Measurements from ENCODE around the gene IRX2. TPM values are rescaled to one million over a fixed set of nuclear protein-coding genes. Genes with fewer than 3 reads are reported as not detected.

Gene IRX2
- total and polyA plus RNA-seq, 2 of the 8 experiments (the other 6 are each of a cell fraction or from before 2014, with no cell fraction given) = 23.4 to 40.4 TPM

GRCh38 chr5:2744485-2744884 is 7.0 kb downstream of the IRX2 start:
- Histone ChIP-seq H2BK12ac (ENCODE audit: low read depth, low read length) (no peak overlapping the region), H3K23me2 (ENCODE audit: low read depth, low read length) (peaks cover 9% of the 10 kb centered on the region; the same call in 1 of the 2 replicates), H2AFZ (ENCODE audit: low read length) (no peak overlapping the region), H3K27ac (ENCODE audit: low read depth, low read length) (no peak overlapping the region), H4K91ac (replicated peaks; ENCODE audit: insufficient read length, low read length) (no peak overlapping the region), H3K18ac (ENCODE audit: extremely low read depth, low read length) (no peak overlapping the region), H2BK15ac (ENCODE audit: low read length) (no peak overlapping the region), H4K8ac (ENCODE audit: extremely low read depth, insufficient read depth, low read length) (no peak overlapping the region), H3K4me1 (replicated peaks in 1 of 4; ENCODE audit: control insufficient read depth in 3 of 4, insufficient read depth in 4 of 4, low read length in 3 of 4) (peaks cover 6 to 33% (median 15%) of the 10 kb centered on the region in 4 experiments), H4K5ac (ENCODE audit: insufficient read length, low read depth, low read length) (no peak overlapping the region), H3K4me2 (ENCODE audit: insufficient read depth in 1 of 2, low read depth in 2 of 2, low read length in 2 of 2) (peak overlapping the region in 1 of 2 experiments; percentile 53; a peak in 2 of 4 replicates), H3K9ac (replicated peaks in 1 of 4; ENCODE audit: extremely low read depth in 1 of 4, low read depth in 3 of 4, low read length in 3 of 4) (no peak overlapping the region), H2BK20ac (ENCODE audit: low read length) (no peak overlapping the region), H3K23ac (ENCODE audit: insufficient read length) (no peak overlapping the region), H3K27me3 (replicated peaks in 1 of 4; ENCODE audit: control insufficient read depth in 3 of 4, extremely low read depth in 1 of 4, insufficient read depth in 3 of 4, low read length in 3 of 4) (peaks cover 19 to 55% (median 53%) of the 10 kb centered on the region in 4 experiments), H3K56ac (replicated peaks; ENCODE audit: insufficient read length, low read depth, low read length) (no peak overlapping the region), H3K79me2 (ENCODE audit: control insufficient read depth in 1 of 2, insufficient read depth in 2 of 2, low read length in 2 of 2) (peaks cover 4 to 47% of the 10 kb centered on the region in 2 experiments; a peak in 3 of 4 replicates), H4K20me1 (replicated peaks in 1 of 2; ENCODE audit: control insufficient read depth in 1 of 2, insufficient read depth in 2 of 2, low read length in 2 of 2) (peaks cover 37 to 45% of the 10 kb centered on the region in 2 experiments), H3K79me1 (ENCODE audit: low read depth, low read length) (no peaks in the 10 kb centered on the region), H3K36me3 (ENCODE audit: control insufficient read depth in 2 of 4, insufficient read depth in 4 of 4, low read length in 3 of 4) (peaks cover 3 to 62% (median 24%) of the 10 kb centered on the region in 4 experiments; a peak in 7 of 8 replicates), H3K4me3 (ENCODE audit: extremely low read depth in 1 of 4, insufficient read depth in 2 of 4, low read depth in 3 of 4, low read length in 4 of 4) (peak overlapping the region in 1 of 4 experiments; percentile 52; a peak in 3 of 8 replicates), H3K9me3 (ENCODE audit: insufficient read depth in 2 of 2, low read depth in 1 of 2, low read length in 1 of 2) (no peaks in the 10 kb centered on the region; a peak in 1 of 4 replicates), H2BK5ac (ENCODE audit: low read depth, low read length) (no peak overlapping the region), H2BK120ac (replicated peaks; ENCODE audit: low read depth, low read length) (no peak overlapping the region), H3K14ac (ENCODE audit: insufficient read length) (no peak overlapping the region), H2AK5ac (ENCODE audit: low read depth, low read length) (no peak overlapping the region), H3K4ac (replicated peaks; ENCODE audit: insufficient read length, low read depth, low read length) (no peak overlapping the region)
- WGBS, 2 experiments (ENCODE audit: extremely low coverage in 1 of 2, insufficient coverage in 1 of 2, insufficient read length in 1 of 2, insufficient replicate concordance in 2 of 2, low coverage in 1 of 2, low lambda C conversion rate in 2 of 2, missing lambda C conversion rate in 1 of 2) = 82% methylated on average over 2 of the region's 2 CpGs; no CpG with 5 or more reads in 1 of the 2 experiments
- ChIA-PET POLR2A (ENCODE audit: partially characterized antibody) (interaction anchor here (1.0 to 2.2 kb wide), 3 partner anchors 9 to 38 kb away, joined by 3 to 16 read pairs (median 7); no protein-coding TSS in a partner anchor), CTCF (ENCODE audit: partially characterized antibody) (interaction anchor here (0.9 to 1.9 kb wide), 3 partner anchors 9 to 547 kb away, joined by 3 to 9 read pairs (median 3); no protein-coding TSS in a partner anchor)
- DNase-seq (ENCODE audit: low read depth in 1 of 2, low spot score in 2 of 2) (no peak), FAIRE-seq (no peak)
- no peak for TF ChIP-seq USF2 (IDR thresholded peaks at IDR 0.05; ENCODE audit: low read length)
- no peak for TF ChIP-seq HDAC6 (IDR thresholded peaks at IDR 0.05; ENCODE audit: low read depth, low read length)
- TF ChIP-seq EP300 (IDR thresholded peaks at IDR 0.05; ENCODE audit: borderline replicate concordance in 1 of 2, low read depth in 2 of 2, low read length in 2 of 2) = no peak
- no peak for TF ChIP-seq JUND (IDR thresholded peaks at IDR 0.05; ENCODE audit: low read length)
- TF ChIP-seq CBX5 (IDR thresholded peaks at IDR 0.05; ENCODE audit: low read depth, low read length) = no peak
- TF ChIP-seq CEBPB (IDR thresholded peaks at IDR 0.05; ENCODE audit: low read depth, low read length) = no peak
- TF ChIP-seq GABPA (IDR thresholded peaks at IDR 0.05; ENCODE audit: borderline replicate concordance, insufficient read depth, low read length) = no peak
- no peak for TF ChIP-seq SIN3A (conservative IDR thresholded peaks at IDR 0.05 in 1 of 2, IDR thresholded peaks at IDR 0.05 in 1 of 2; ENCODE audit: low read depth in 1 of 2, low read length in 2 of 2)
- no peak for TF ChIP-seq SP1 (IDR thresholded peaks at IDR 0.05; ENCODE audit: low read depth, low read length)
- no peak for TF ChIP-seq BACH1 (IDR thresholded peaks at IDR 0.05; ENCODE audit: low read length)
- no peak for TF ChIP-seq ASH2L (IDR thresholded peaks at IDR 0.05; ENCODE audit: low read length)
- TF ChIP-seq JUN (IDR thresholded peaks at IDR 0.05; ENCODE audit: low read depth, low read length) = no peak
- TF ChIP-seq KDM4A (IDR thresholded peaks at IDR 0.05; ENCODE audit: low read depth, low read length, severe bottlenecking) = no peak
